ENCODE data around the gene SLC16A12. TPM values are rescaled to one million over a fixed set of nuclear protein-coding genes. Genes with fewer than 3 reads are reported as not detected.

The SLC16A12 gene
- total and polyA plus RNA-seq, 5 donors from 2014 or later = not detected

GRCh38 chr10:89567576-89568245 is 32.3 kb upstream of the SLC16A12 start:
- H3K36me3 Mint-ChIP-seq = no peaks in the 10 kb centered on the region
- DNase-seq = no peak
- H3K27ac Mint-ChIP-seq = no peak overlapping the region
- Histone ChIP-seq H3K36me3 (ENCODE audit: control insufficient read depth, insufficient read depth, low read length) (no peaks in the 10 kb centered on the region), H3K9me3 (ENCODE audit: control insufficient read depth in 2 of 2, low read length in 2 of 2) (no peaks in the 10 kb centered on the region), H3K4me3 (ENCODE audit: low read depth, low read length) (no peak overlapping the region), H3K27me3 (ENCODE audit: control insufficient read depth, insufficient read depth, low read length) (peaks cover 4% of the 10 kb centered on the region), H3K4me1 (ENCODE audit: control insufficient read depth, insufficient read depth, low read length, poor library complexity, severe bottlenecking) (no peaks in the 10 kb centered on the region), H3K27ac (ENCODE audit: insufficient read depth, low read length, poor library complexity, severe bottlenecking) (no peak overlapping the region)
- no peak for ATAC-seq (ENCODE audit: low read depth in 2 of 2)
- H3K4me3 Mint-ChIP-seq = no peak overlapping the region
- H3K9me3 Mint-ChIP-seq = no peaks in the 10 kb centered on the region
- no peaks in the 10 kb centered on the region for H3K4me1 Mint-ChIP-seq
- H3K27me3 Mint-ChIP-seq = peaks cover 13% of the 10 kb centered on the region

- Histone ChIP-seq H3K27ac (ENCODE audit: insufficient read depth, low read length, poor library complexity, severe bottlenecking) (no peak overlapping the region), H3K36me3 (ENCODE audit: control insufficient read depth, insufficient read depth, low read length) (no peaks in the 10 kb centered on the region), H3K27me3 (ENCODE audit: control insufficient read depth, insufficient read depth, low read length) (peaks cover 4% of the 10 kb centered on the region), H3K9me3 (ENCODE audit: control insufficient read depth in 2 of 2, low read length in 2 of 2) (no peaks in the 10 kb centered on the region), H3K4me3 (ENCODE audit: low read depth, low read length) (no peak overlapping the region), H3K4me1 (ENCODE audit: control insufficient read depth, insufficient read depth, low read length, poor library complexity, severe bottlenecking) (no peaks in the 10 kb centered on the region)
- no peak for ATAC-seq (ENCODE audit: low read depth in 2 of 2)
- no peak for DNase-seq
- no peak overlapping the region for H3K4me3 Mint-ChIP-seq
- H3K9me3 Mint-ChIP-seq = no peaks in the 10 kb centered on the region
- no peaks in the 10 kb centered on the region for H3K4me1 Mint-ChIP-seq
- no peak overlapping the region for H3K27ac Mint-ChIP-seq
- no peaks in the 10 kb centered on the region for H3K36me3 Mint-ChIP-seq
- peaks cover 13% of the 10 kb centered on the region for H3K27me3 Mint-ChIP-seq
Measured at GRCh38 chr10:89566992-89567391, 31.6 kb upstream of the SLC16A12 start.

GRCh38 chr10:89566095-89566950 is 30.9 kb upstream of the SLC16A12 start:
- H3K27me3 ChIP-seq (ENCODE audit: control insufficient read depth, insufficient read depth, low read length) = peaks cover 4% of the 10 kb centered on the region
- Mint-ChIP-seq H3K4me1 (no peaks in the 10 kb centered on the region), H3K36me3 (no peaks in the 10 kb centered on the region), H3K27me3 (peaks cover 13% of the 10 kb centered on the region), H3K9me3 (no peaks in the 10 kb centered on the region), H3K4me3 (no peak overlapping the region), H3K27ac (no peak overlapping the region)
- ATAC-seq (ENCODE audit: low read depth in 2 of 2) (no peak), DNase-seq (no peak)
- H3K36me3 ChIP-seq (ENCODE audit: control insufficient read depth, insufficient read depth, low read length) = no peaks in the 10 kb centered on the region
- H3K9me3 ChIP-seq (ENCODE audit: control insufficient read depth in 2 of 2, low read length in 2 of 2) = no peaks in the 10 kb centered on the region
- H3K4me3 ChIP-seq (ENCODE audit: low read depth, low read length) = no peak overlapping the region
- no peaks in the 10 kb centered on the region for H3K4me1 ChIP-seq (ENCODE audit: control insufficient read depth, insufficient read depth, low read length, poor library complexity, severe bottlenecking)
- H3K27ac ChIP-seq (ENCODE audit: insufficient read depth, low read length, poor library complexity, severe bottlenecking) = no peak overlapping the region

DNA sequence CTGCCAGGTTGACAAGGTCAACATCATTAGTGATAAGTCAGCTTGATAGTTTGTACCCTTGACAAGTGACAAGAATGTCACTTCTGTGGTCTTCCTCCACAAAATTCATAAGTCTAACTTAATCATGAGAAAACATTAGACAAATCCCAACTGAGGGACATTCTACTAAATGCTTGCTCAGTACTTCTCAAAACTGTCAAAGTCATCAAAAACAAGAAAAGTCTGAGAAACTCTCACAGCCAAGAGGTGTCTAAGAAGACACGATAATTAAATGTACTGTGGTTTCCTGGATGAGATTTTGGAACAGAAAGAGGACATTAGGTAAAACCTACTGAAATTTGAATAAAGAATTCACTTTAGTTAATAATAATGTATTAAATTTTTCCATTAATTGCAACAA is 29.8 kb upstream of the SLC16A12 start:
- no peaks in the 10 kb centered on the region for H3K9me3 ChIP-seq (ENCODE audit: control insufficient read depth in 2 of 2, low read length in 2 of 2)
- no peak overlapping the region for H3K4me3 ChIP-seq (ENCODE audit: low read depth, low read length)
- Mint-ChIP-seq H3K36me3 (no peaks in the 10 kb centered on the region), H3K27ac (no peak overlapping the region), H3K9me3 (no peaks in the 10 kb centered on the region), H3K27me3 (peaks cover 18% of the 10 kb centered on the region), H3K4me3 (no peak overlapping the region), H3K4me1 (no peaks in the 10 kb centered on the region)
- DNase-seq = no peak
- H3K36me3 ChIP-seq (ENCODE audit: control insufficient read depth, insufficient read depth, low read length) = no peaks in the 10 kb centered on the region
- H3K27ac ChIP-seq (ENCODE audit: insufficient read depth, low read length, poor library complexity, severe bottlenecking) = no peak overlapping the region
- peaks cover 4% of the 10 kb centered on the region for H3K27me3 ChIP-seq (ENCODE audit: control insufficient read depth, insufficient read depth, low read length)
- ATAC-seq (ENCODE audit: low read depth in 2 of 2) = no peak
- H3K4me1 ChIP-seq (ENCODE audit: control insufficient read depth, insufficient read depth, low read length, poor library complexity, severe bottlenecking) = no peaks in the 10 kb centered on the region

DNA sequence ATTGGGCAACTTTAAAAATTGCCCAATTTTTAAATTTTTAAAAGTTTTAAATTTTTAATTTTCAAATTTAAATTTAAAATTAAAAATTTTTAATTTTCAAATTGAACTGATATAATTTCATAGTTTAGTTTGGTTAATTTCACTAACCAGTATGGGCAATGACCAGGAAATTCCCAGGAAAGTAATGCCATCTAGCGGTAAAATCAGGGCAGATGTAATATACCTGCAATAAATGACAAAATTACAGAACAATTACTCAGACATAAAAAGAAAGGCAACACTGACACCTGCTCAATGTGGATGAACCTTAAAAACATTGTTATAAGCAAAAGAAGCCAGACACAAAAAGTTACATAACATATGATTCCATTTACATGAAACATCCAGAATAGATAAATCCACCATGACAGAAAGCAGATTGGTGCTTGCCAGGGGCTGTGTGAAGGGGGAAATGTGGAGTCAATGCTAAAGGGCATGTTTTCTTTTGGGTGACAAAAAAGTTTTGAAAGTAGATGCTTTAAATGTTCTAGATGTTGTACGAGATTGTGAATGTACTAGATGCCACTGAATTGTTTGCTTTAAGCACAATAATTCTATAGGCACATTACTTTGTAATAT is 28.6 kb upstream of the SLC16A12 start:
- Histone ChIP-seq H3K27ac (ENCODE audit: insufficient read depth, low read length, poor library complexity, severe bottlenecking) (no peak overlapping the region), H3K36me3 (ENCODE audit: control insufficient read depth, insufficient read depth, low read length) (no peaks in the 10 kb centered on the region), H3K4me1 (ENCODE audit: control insufficient read depth, insufficient read depth, low read length, poor library complexity, severe bottlenecking) (no peaks in the 10 kb centered on the region), H3K27me3 (ENCODE audit: control insufficient read depth, insufficient read depth, low read length) (peaks cover 4% of the 10 kb centered on the region), H3K4me3 (ENCODE audit: low read depth, low read length) (no peak overlapping the region), H3K9me3 (ENCODE audit: control insufficient read depth in 2 of 2, low read length in 2 of 2) (no peaks in the 10 kb centered on the region)
- DNase-seq (peak in 2 of 3 donors; percentile 53 to 59), ATAC-seq (ENCODE audit: low read depth in 2 of 2) (peak; percentile 37 to 66)
- H3K9me3 Mint-ChIP-seq = no peaks in the 10 kb centered on the region
- no peak overlapping the region for H3K27ac Mint-ChIP-seq
- no peak overlapping the region for H3K4me3 Mint-ChIP-seq
- H3K4me1 Mint-ChIP-seq = no peaks in the 10 kb centered on the region
- H3K36me3 Mint-ChIP-seq = no peaks in the 10 kb centered on the region
- H3K27me3 Mint-ChIP-seq = peaks cover 23% of the 10 kb centered on the region

- H3K36me3 Mint-ChIP-seq = no peaks in the 10 kb centered on the region
- ATAC-seq (ENCODE audit: low read depth in 2 of 2) (no peak), DNase-seq (no peak)
- Histone ChIP-seq H3K9me3 (ENCODE audit: control insufficient read depth in 2 of 2, low read length in 2 of 2) (no peaks in the 10 kb centered on the region), H3K4me3 (ENCODE audit: low read depth, low read length) (no peak overlapping the region), H3K27me3 (ENCODE audit: control insufficient read depth, insufficient read depth, low read length) (peaks cover 4% of the 10 kb centered on the region), H3K27ac (ENCODE audit: insufficient read depth, low read length, poor library complexity, severe bottlenecking) (no peak overlapping the region), H3K4me1 (ENCODE audit: control insufficient read depth, insufficient read depth, low read length, poor library complexity, severe bottlenecking) (no peaks in the 10 kb centered on the region), H3K36me3 (ENCODE audit: control insufficient read depth, insufficient read depth, low read length) (no peaks in the 10 kb centered on the region)
- no peaks in the 10 kb centered on the region for H3K9me3 Mint-ChIP-seq
- H3K4me3 Mint-ChIP-seq = no peak overlapping the region
- no peaks in the 10 kb centered on the region for H3K4me1 Mint-ChIP-seq
- H3K27me3 Mint-ChIP-seq = peaks cover 28% of the 10 kb centered on the region
- H3K27ac Mint-ChIP-seq = no peak overlapping the region
Measured at GRCh38 chr10:89563311-89563710, 27.9 kb upstream of the SLC16A12 start.

DNA sequence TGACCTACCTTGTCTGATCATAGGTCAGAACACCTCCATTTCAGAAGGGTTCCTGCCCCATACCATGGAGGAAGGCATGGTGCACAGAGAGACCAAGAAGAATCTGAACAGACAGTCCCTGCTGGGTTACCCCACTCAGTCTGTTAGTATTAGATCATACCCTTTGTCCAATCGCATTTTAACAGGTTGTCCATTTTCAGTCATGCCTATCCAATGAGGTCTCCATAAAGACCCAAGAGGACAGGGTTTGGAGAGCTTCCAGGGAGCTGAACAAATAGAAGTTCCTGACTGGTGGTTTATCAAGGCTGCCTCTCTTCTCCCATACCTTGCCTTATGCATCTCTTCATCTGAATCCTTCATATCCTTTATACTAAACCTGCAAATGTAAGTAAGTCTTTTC is 21.2 kb upstream of the SLC16A12 start:
- peaks cover 0 to 2% (median 0%) of the 10 kb centered on the region in 7 donors for H3K9me3 Mint-ChIP-seq
- Histone ChIP-seq H3K4me1 (ENCODE audit: control insufficient read depth, insufficient read depth, low read length, poor library complexity, severe bottlenecking) (no peaks in the 10 kb centered on the region), H3K27ac (ENCODE audit: insufficient read depth, low read length, poor library complexity, severe bottlenecking) (no peak overlapping the region), H3K27me3 (ENCODE audit: control insufficient read depth, insufficient read depth, low read length) (peaks cover 3% of the 10 kb centered on the region), H3K9me3 (ENCODE audit: control insufficient read depth in 2 of 2, low read length in 2 of 2) (no peaks in the 10 kb centered on the region), H3K4me3 (ENCODE audit: low read depth, low read length) (no peak overlapping the region), H3K36me3 (ENCODE audit: control insufficient read depth, insufficient read depth, low read length) (no peaks in the 10 kb centered on the region)
- DNase-seq (no peak), ATAC-seq (ENCODE audit: low read depth in 2 of 2) (no peak)
- H3K4me1 Mint-ChIP-seq = no peaks in the 10 kb centered on the region
- H3K27ac Mint-ChIP-seq = no peak overlapping the region
- no peak overlapping the region for H3K4me3 Mint-ChIP-seq
- H3K27me3 Mint-ChIP-seq = peaks cover 30% of the 10 kb centered on the region
- H3K36me3 Mint-ChIP-seq = no peaks in the 10 kb centered on the region

Measured in CD4-positive, CD25-positive, alpha-beta regulatory T cell (primary cell).